Measurements from ENCODE around the gene TDRD7. TPM values are rescaled to one million over a fixed set of nuclear protein-coding genes. Genes with fewer than 3 reads are reported as not detected.

TDRD7 gene
- polyA plus RNA-seq, 1 donor (not counting 4 experiments of a cell fraction or from before 2014, with no cell fraction given): 10.5 TPM

- Histone ChIP-seq H3K9me3 (ENCODE audit: control insufficient read depth, low read depth, low read length) (no peaks in the 10 kb centered on the region), H3K27ac (ENCODE audit: control insufficient read depth, insufficient read depth, low read length) (no peak overlapping the region), H4K20me1 (ENCODE audit: control insufficient read depth, extremely low read depth, insufficient read depth, low read length) (peaks cover 3% of the 10 kb centered on the region), H3K9ac (ENCODE audit: control insufficient read depth, extremely low read depth, insufficient read depth, low read length) (no peak overlapping the region), H3K4me1 (ENCODE audit: control insufficient read depth, extremely low read depth, insufficient read depth, low read length) (no peaks in the 10 kb centered on the region), H3K36me3 (ENCODE audit: control insufficient read depth in 2 of 2, extremely low read depth in 1 of 2, insufficient read depth in 2 of 2, low read length in 2 of 2) (no peaks in the 10 kb centered on the region), H3K4me2 (ENCODE audit: control insufficient read depth, extremely low read depth, insufficient read depth, low read depth, low read length) (no peak overlapping the region), H3K9me1 (ENCODE audit: control insufficient read depth, extremely low read depth, insufficient read depth, low read length) (no peaks in the 10 kb centered on the region), H3K79me2 (ENCODE audit: control insufficient read depth, insufficient read depth, low read length) (no peaks in the 10 kb centered on the region), H3K4me3 (ENCODE audit: control insufficient read depth in 2 of 3, extremely low read depth in 1 of 3, insufficient read depth in 2 of 3, low read depth in 1 of 3, low read length in 3 of 3) (no peak overlapping the region), H2AFZ (ENCODE audit: control insufficient read depth, low read length) (no peak overlapping the region), H3K27me3 (ENCODE audit: control insufficient read depth, extremely low read depth, insufficient read depth, low read length) (peaks cover 68% of the 10 kb centered on the region)
- DNase-seq (ENCODE audit: low read depth, low spot score): no peak
- TF ChIP-seq CTCF (optimal IDR thresholded peaks at IDR 0.05 in 1 of 3, IDR thresholded peaks at IDR 0.05 in 1 of 3, conservative IDR thresholded peaks at IDR 0.05 in 1 of 3; ENCODE audit: extremely low read depth in 1 of 3, insufficient read depth in 2 of 3, low read length in 3 of 3): no peak
- no peak for TF ChIP-seq EZH2 (IDR thresholded peaks at IDR 0.05; ENCODE audit: low read length)
- dilution Hi-C loops (cut with MboI; ENCODE audit: extremely low pct_ligation_motif_present, low sequenced_read_pairs): no loop called here
- no peak for FAIRE-seq
Measured at GRCh38 chr9:97503862-97504210, 91.9 kb downstream of the TDRD7 start.

- TF ChIP-seq CTCF (optimal IDR thresholded peaks at IDR 0.05 in 1 of 3, IDR thresholded peaks at IDR 0.05 in 1 of 3, conservative IDR thresholded peaks at IDR 0.05 in 1 of 3; ENCODE audit: extremely low read depth in 1 of 3, insufficient read depth in 2 of 3, low read length in 3 of 3) (no peak), EZH2 (IDR thresholded peaks at IDR 0.05; ENCODE audit: low read length) (no peak)
- no peaks in the 10 kb centered on the region for H3K4me1 ChIP-seq (ENCODE audit: control insufficient read depth, extremely low read depth, insufficient read depth, low read length)
- no peak for FAIRE-seq
- H2AFZ ChIP-seq (ENCODE audit: control insufficient read depth, low read length): no peak overlapping the region
- no peak for DNase-seq (ENCODE audit: low read depth, low spot score)
- H3K36me3 ChIP-seq (ENCODE audit: control insufficient read depth in 2 of 2, extremely low read depth in 1 of 2, insufficient read depth in 2 of 2, low read length in 2 of 2): no peaks in the 10 kb centered on the region
- H3K4me3 ChIP-seq (ENCODE audit: control insufficient read depth in 2 of 3, extremely low read depth in 1 of 3, insufficient read depth in 2 of 3, low read depth in 1 of 3, low read length in 3 of 3): no peak overlapping the region
- dilution Hi-C loops (cut with MboI; ENCODE audit: extremely low pct_ligation_motif_present, low sequenced_read_pairs): no loop called here
- H4K20me1 ChIP-seq (ENCODE audit: control insufficient read depth, extremely low read depth, insufficient read depth, low read length): peaks cover 3% of the 10 kb centered on the region
- no peaks in the 10 kb centered on the region for H3K9me1 ChIP-seq (ENCODE audit: control insufficient read depth, extremely low read depth, insufficient read depth, low read length)
- H3K9me3 ChIP-seq (ENCODE audit: control insufficient read depth, low read depth, low read length): no peaks in the 10 kb centered on the region
- H3K27me3 ChIP-seq (ENCODE audit: control insufficient read depth, extremely low read depth, insufficient read depth, low read length): peaks cover 65% of the 10 kb centered on the region
- no peak overlapping the region for H3K4me2 ChIP-seq (ENCODE audit: control insufficient read depth, extremely low read depth, insufficient read depth, low read depth, low read length)
- H3K27ac ChIP-seq (ENCODE audit: control insufficient read depth, insufficient read depth, low read length): no peak overlapping the region
- H3K9ac ChIP-seq (ENCODE audit: control insufficient read depth, extremely low read depth, insufficient read depth, low read length): no peak overlapping the region
- no peaks in the 10 kb centered on the region for H3K79me2 ChIP-seq (ENCODE audit: control insufficient read depth, insufficient read depth, low read length)
Measured at GRCh38 chr9:97504381-97505216, 92.7 kb downstream of the TDRD7 start.

All from keratinocyte (primary cell).